Measurements from ENCODE around the gene HSD3B1. TPM values are rescaled to one million over a fixed set of nuclear protein-coding genes. Genes with fewer than 3 reads are reported as not detected.

The HSD3B1 gene
- total and polyA plus RNA-seq, 9 of the 15 experiments (the other 6 are each of a cell fraction or from before 2014, with no cell fraction given), result not detected

GRCh38 chr1:119546641-119547040 lies 39.6 kb downstream of the HSD3B1 start:
- Histone ChIP-seq H3K9me3 (replicated peaks; ENCODE audit: control insufficient read depth, insufficient read depth, low read depth, low read length) (no peaks in the 10 kb centered on the region), H3K27me3 (ENCODE audit: control insufficient read depth in 2 of 2, insufficient read depth in 2 of 2, low read length in 2 of 2) (no peaks in the 10 kb centered on the region), H3K9me1 (ENCODE audit: control insufficient read depth, insufficient read depth, low read length) (no peaks in the 10 kb centered on the region), H3K4me2 (ENCODE audit: insufficient read depth, low read length) (no peak overlapping the region), H4K20me1 (replicated peaks; ENCODE audit: control insufficient read depth, insufficient read depth, low read length) (no peaks in the 10 kb centered on the region), H3K4me1 (replicated peaks in 1 of 2; ENCODE audit: control insufficient read depth in 2 of 2, insufficient read depth in 2 of 2, low read length in 2 of 2) (no peaks in the 10 kb centered on the region), H3K36me3 (ENCODE audit: control insufficient read depth, insufficient read depth, low read length) (no peaks in the 10 kb centered on the region), H3K79me2 (ENCODE audit: control insufficient read depth, insufficient read depth, low read length) (no peaks in the 10 kb centered on the region), H3K4me3 (no peak overlapping the region), H3K9ac (ENCODE audit: insufficient read depth in 1 of 2, low read depth in 2 of 2, low read length in 2 of 2) (no peak overlapping the region), H3K27ac (ENCODE audit: extremely low read depth, low read depth, low read length) (no peak overlapping the region), H2AFZ (ENCODE audit: low read depth, low read length) (no peak overlapping the region)
- ATAC-seq, result no peak
- intact Hi-C loops (cut with micrococcal nuclease) (no loop called here), in situ Hi-C loops (cut with MboI) (no loop called here)
- CTCF ChIA-PET (ENCODE audit: low intra/inter-chr PET ratio), result no interaction called here
- POLR2A ChIA-PET, result no interaction called here
- no peak for FAIRE-seq
- WGBS (ENCODE audit: insufficient coverage, low coverage, missing lambda C conversion rate), result 0% methylated on average over 1 of the region's 1 CpG
- BruUV-seq (replicated peaks), result no TSS peak
- no peak for DNase-seq (ENCODE audit: extremely low read depth in 1 of 4, low spot score in 3 of 4)
- no peak for TF ChIP-seq PHB (CRISPR knock-in tag; IDR thresholded peaks at IDR 0.05)
- TF ChIP-seq RREB1 (CRISPR knock-in tag; IDR thresholded peaks at IDR 0.05), result no peak
- no peak for TF ChIP-seq FOXM1 (IDR thresholded peaks at IDR 0.05; ENCODE audit: low read depth)
- TF ChIP-seq FOXM1 (CRISPR knock-in tag; IDR thresholded peaks at IDR 0.05; ENCODE audit: low read depth), result no peak
- no peak for TF ChIP-seq GATAD2B (IDR thresholded peaks at IDR 0.05; ENCODE audit: borderline replicate concordance)
- TF ChIP-seq HSF4 (CRISPR knock-in tag; IDR thresholded peaks at IDR 0.05; ENCODE audit: borderline replicate concordance), result no peak
- no peak for TF ChIP-seq ETS1 (conservative IDR thresholded peaks at IDR 0.05; ENCODE audit: control insufficient read depth, low read depth, low read length)
- no peak for TF ChIP-seq ZFP91 (CRISPR knock-in tag; IDR thresholded peaks at IDR 0.05)
- no peak for TF ChIP-seq SRF (CRISPR knock-in tag; IDR thresholded peaks at IDR 0.05)
- TF ChIP-seq ZNF740 (CRISPR knock-in tag; IDR thresholded peaks at IDR 0.05), result no peak
- TF ChIP-seq ZNF740 (tag; IDR thresholded peaks at IDR 0.05), result no peak
- TF ChIP-seq BRD4 (IDR thresholded peaks at IDR 0.05), result no peak
- TF ChIP-seq PCBP1 (IDR thresholded peaks at IDR 0.05; ENCODE audit: low read depth, low read length, poor library complexity, severe bottlenecking), result no peak
- no peak for TF ChIP-seq SRSF7 (optimal IDR thresholded peaks at IDR 0.05; ENCODE audit: low read depth, low read length)
